ENCODE results near the gene SLC44A3.

GRCh38 chr1:94876362-94876761 lies 56.2 kb downstream of the SLC44A3 start:
- TF ChIP-seq, protein P1, sequence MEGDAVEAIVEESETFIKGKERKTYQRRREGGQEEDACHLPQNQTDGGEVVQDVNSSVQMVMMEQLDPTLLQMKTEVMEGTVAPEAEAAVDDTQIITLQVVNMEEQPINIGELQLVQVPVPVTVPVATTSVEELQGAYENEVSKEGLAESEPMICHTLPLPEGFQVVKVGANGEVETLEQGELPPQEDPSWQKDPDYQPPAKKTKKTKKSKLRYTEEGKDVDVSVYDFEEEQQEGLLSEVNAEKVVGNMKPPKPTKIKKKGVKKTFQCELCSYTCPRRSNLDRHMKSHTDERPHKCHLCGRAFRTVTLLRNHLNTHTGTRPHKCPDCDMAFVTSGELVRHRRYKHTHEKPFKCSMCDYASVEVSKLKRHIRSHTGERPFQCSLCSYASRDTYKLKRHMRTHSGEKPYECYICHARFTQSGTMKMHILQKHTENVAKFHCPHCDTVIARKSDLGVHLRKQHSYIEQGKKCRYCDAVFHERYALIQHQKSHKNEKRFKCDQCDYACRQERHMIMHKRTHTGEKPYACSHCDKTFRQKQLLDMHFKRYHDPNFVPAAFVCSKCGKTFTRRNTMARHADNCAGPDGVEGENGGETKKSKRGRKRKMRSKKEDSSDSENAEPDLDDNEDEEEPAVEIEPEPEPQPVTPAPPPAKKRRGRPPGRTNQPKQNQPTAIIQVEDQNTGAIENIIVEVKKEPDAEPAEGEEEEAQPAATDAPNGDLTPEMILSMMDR (IDR thresholded peaks at IDR 0.05; ENCODE audit: poor library complexity, severe bottlenecking), result no peak
- TF ChIP-seq EZH2 (IDR thresholded peaks at IDR 0.05; ENCODE audit: borderline replicate concordance, insufficient read depth, low read length, poor library complexity, severe bottlenecking) (no peak), TAF1 (IDR thresholded peaks at IDR 0.05; ENCODE audit: low read depth) (no peak), POLR2AphosphoS5 (IDR thresholded peaks at IDR 0.05) (no peak), EP300 (conservative IDR thresholded peaks at IDR 0.05; ENCODE audit: poor library complexity, severe bottlenecking) (no peak)
- TF ChIP-seq, protein P2, sequence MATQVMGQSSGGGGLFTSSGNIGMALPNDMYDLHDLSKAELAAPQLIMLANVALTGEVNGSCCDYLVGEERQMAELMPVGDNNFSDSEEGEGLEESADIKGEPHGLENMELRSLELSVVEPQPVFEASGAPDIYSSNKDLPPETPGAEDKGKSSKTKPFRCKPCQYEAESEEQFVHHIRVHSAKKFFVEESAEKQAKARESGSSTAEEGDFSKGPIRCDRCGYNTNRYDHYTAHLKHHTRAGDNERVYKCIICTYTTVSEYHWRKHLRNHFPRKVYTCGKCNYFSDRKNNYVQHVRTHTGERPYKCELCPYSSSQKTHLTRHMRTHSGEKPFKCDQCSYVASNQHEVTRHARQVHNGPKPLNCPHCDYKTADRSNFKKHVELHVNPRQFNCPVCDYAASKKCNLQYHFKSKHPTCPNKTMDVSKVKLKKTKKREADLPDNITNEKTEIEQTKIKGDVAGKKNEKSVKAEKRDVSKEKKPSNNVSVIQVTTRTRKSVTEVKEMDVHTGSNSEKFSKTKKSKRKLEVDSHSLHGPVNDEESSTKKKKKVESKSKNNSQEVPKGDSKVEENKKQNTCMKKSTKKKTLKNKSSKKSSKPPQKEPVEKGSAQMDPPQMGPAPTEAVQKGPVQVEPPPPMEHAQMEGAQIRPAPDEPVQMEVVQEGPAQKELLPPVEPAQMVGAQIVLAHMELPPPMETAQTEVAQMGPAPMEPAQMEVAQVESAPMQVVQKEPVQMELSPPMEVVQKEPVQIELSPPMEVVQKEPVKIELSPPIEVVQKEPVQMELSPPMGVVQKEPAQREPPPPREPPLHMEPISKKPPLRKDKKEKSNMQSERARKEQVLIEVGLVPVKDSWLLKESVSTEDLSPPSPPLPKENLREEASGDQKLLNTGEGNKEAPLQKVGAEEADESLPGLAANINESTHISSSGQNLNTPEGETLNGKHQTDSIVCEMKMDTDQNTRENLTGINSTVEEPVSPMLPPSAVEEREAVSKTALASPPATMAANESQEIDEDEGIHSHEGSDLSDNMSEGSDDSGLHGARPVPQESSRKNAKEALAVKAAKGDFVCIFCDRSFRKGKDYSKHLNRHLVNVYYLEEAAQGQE (IDR thresholded peaks at IDR 0.05; ENCODE audit: borderline replicate concordance), result no peak
